HepG2 (cell line): Measurements from ENCODE around the gene PARN. TPM values are rescaled to one million over a fixed set of nuclear protein-coding genes. Genes with fewer than 3 reads are reported as not detected.

ENCODE experiments used
- ATF1 ChIP-seq: IDR thresholded peaks from 2 replicates; pipeline ENCODE4 v1.6.1; 2016; ENCODE audit warnings: mild to moderate bottlenecking, control low read depth
- ATF6 ChIP-seq: sonication (generic); formaldehyde crosslinking; conservative IDR thresholded peaks from 2 replicates; pipeline ENCODE4 v1.4.0; 2020; ENCODE audit warnings: missing genetic modification reagents
- BCL6 ChIP-seq: IDR thresholded peaks from 2 replicates; pipeline ENCODE4 v1.6.1; 2016; ENCODE audit warnings: missing genetic modification reagents, missing compliant biosample characterization
- BRCA1 ChIP-seq: sonication (generic); formaldehyde crosslinking; IDR thresholded peaks from 2 replicates; pipeline ENCODE4 v1.4.0; 2020; ENCODE audit warnings: missing genetic modification reagents
- CHD2 ChIP-seq: IDR thresholded peaks from 2 replicates; pipeline ENCODE4 v1.6.1; 2011; ENCODE audit warnings: low read depth, low read length, improper control_type of control experiment
- CREBL2 ChIP-seq: sonication (generic); formaldehyde crosslinking; IDR thresholded peaks from 2 replicates; pipeline ENCODE4 v1.8.1; 2023; ENCODE audit warnings: missing genetic modification reagents, mild to moderate bottlenecking, borderline replicate concordance
- MLXIP ChIP-seq: sonication (generic); formaldehyde crosslinking; IDR thresholded peaks from 2 replicates; pipeline ENCODE4 v1.9.0; 2021; ENCODE audit warnings: missing genetic modification reagents, borderline replicate concordance
- RELA ChIP-seq: sonication (generic); formaldehyde crosslinking; IDR thresholded peaks from 2 replicates; pipeline ENCODE4 v1.4.0; 2020; ENCODE audit warnings: missing genetic modification reagents
- TGIF2 ChIP-seq: IDR thresholded peaks from 2 replicates; pipeline ENCODE4 v1.6.1; 2016; ENCODE audit warnings: control low read depth, missing compliant biosample characterization
- THAP7 ChIP-seq: sonication (generic); formaldehyde crosslinking; IDR thresholded peaks from 2 replicates; pipeline ENCODE4 v1.8.1; 2023; ENCODE audit warnings: mild to moderate bottlenecking, missing genetic modification reagents
- ZBTB4 ChIP-seq: sonication (generic); formaldehyde crosslinking; IDR thresholded peaks from 2 replicates; pipeline ENCODE4 v1.4.0; 2020; ENCODE audit warnings: missing genetic modification reagents, mild to moderate bottlenecking, borderline replicate concordance
- ZIK1 ChIP-seq: sonication (generic); formaldehyde crosslinking; IDR thresholded peaks from 2 replicates; pipeline ENCODE4 v1.5.0; 2020; ENCODE audit warnings: mild to moderate bottlenecking, low read depth, missing genetic modification reagents, borderline replicate concordance
- ZMYM4 ChIP-seq: sonication (generic); formaldehyde crosslinking; IDR thresholded peaks from 2 replicates; pipeline ENCODE4 v1.8.1; 2023; ENCODE audit warnings: mild to moderate bottlenecking, missing genetic modification reagents
- ZNF234 ChIP-seq: sonication (generic); formaldehyde crosslinking; conservative IDR thresholded peaks from 2 replicates; pipeline ENCODE4 v1.5.1; 2020; ENCODE audit warnings: mild to moderate bottlenecking, missing genetic modification reagents
- ZNF256 ChIP-seq: sonication (generic); formaldehyde crosslinking; conservative IDR thresholded peaks from 2 replicates; pipeline ENCODE4 v1.4.0; 2020; ENCODE audit warnings: missing genetic modification reagents
- ZNF333 ChIP-seq: sonication (generic); formaldehyde crosslinking; IDR thresholded peaks from 2 replicates; pipeline ENCODE4 v1.4.0; 2020; ENCODE audit warnings: mild to moderate bottlenecking, missing genetic modification reagents, borderline replicate concordance
- ZNF33B ChIP-seq: sonication (generic); formaldehyde crosslinking; IDR thresholded peaks from 2 replicates; pipeline ENCODE4 v1.5.1; 2020; ENCODE audit warnings: mild to moderate bottlenecking, missing genetic modification reagents
- ZNF468 ChIP-seq: sonication (generic); formaldehyde crosslinking; IDR thresholded peaks from 2 replicates; pipeline ENCODE4 v1.8.0; 2022; ENCODE audit warnings: mild to moderate bottlenecking, moderate library complexity, missing genetic modification reagents
- ZNF567 ChIP-seq: sonication (generic); formaldehyde crosslinking; IDR thresholded peaks from 2 replicates; pipeline ENCODE4 v1.8.1; 2023; ENCODE audit warnings: mild to moderate bottlenecking, missing genetic modification reagents, borderline replicate concordance
- ZNF678 ChIP-seq: sonication (generic); formaldehyde crosslinking; IDR thresholded peaks from 2 replicates; pipeline ENCODE4 v1.4.0; 2020; ENCODE audit warnings: mild to moderate bottlenecking, missing genetic modification reagents
- ZSCAN12 ChIP-seq: sonication (generic); formaldehyde crosslinking; IDR thresholded peaks from 2 replicates; pipeline ENCODE4 v1.9.0; 2021; ENCODE audit warnings: mild to moderate bottlenecking, missing genetic modification reagents
- polyA plus RNA-seq, 8 experiments: library from polyadenylated mRNA; depleted of rRNA in 3 of 8; stranded (reverse) in 7 of 8; unstranded in 1 of 8; fragments of >200 nt; fragmentation: Illumina TruSeq in 4 of 8; extraction: Trizol in 4 of 8; gene quantifications; 2 replicates each; pipeline versions ENCODE4 v1.2.1 to v1.2.3, GENCODE V29; 2011 to 2016; ENCODE audit warnings: low read depth in 4 of 8, missing spikeins in 1 of 8, mixed read lengths in 1 of 8; ENCODE audit not compliant: insufficient read depth in 1 of 8
- total RNA-seq, 5 experiments: library from RNA; depleted of rRNA; stranded (reverse); fragments of >200 nt; fragmentation: Illumina TruSeq; extraction: Trizol; gene quantifications; 2 replicates each; pipeline ENCODE4 v1.2.3, GENCODE V29; 2016; ENCODE audit warnings: low read depth in 1 of 5

Gene PARN
- total and polyA plus RNA-seq, 2 of the 13 experiments (the other 11 are each of a cell fraction or from before 2014, with no cell fraction given) = 13.3 to 47.6 TPM

- TF ChIP-seq ZNF468 (CRISPR knock-in tag) (0 out of 2 replicates have a peak, but pooled peaks have one; percentile 24), ZSCAN12 (CRISPR knock-in tag) (no peak), ZNF567 (CRISPR knock-in tag) (0 out of 2 replicates have a peak, but pooled peaks have one; percentile 56), ZNF678 (no peak), MLXIP (CRISPR knock-in tag) (no peak), ZNF234 (CRISPR knock-in tag) (no peak), ATF1 (CRISPR knock-in tag) (no peak), THAP7 (CRISPR knock-in tag) (no peak), TGIF2 (CRISPR knock-in tag) (no peak), CREBL2 (CRISPR knock-in tag) (no peak), CHD2 (no peak), ATF6 (no peak), ZNF333 (CRISPR knock-in tag) (no peak), ZBTB4 (CRISPR knock-in tag) (0 out of 2 replicates have a peak, but pooled peaks have one; percentile 56), ZNF256 (CRISPR knock-in tag) (no peak), BCL6 (CRISPR knock-in tag) (no peak), ZMYM4 (CRISPR knock-in tag) (no peak), RELA (no peak), ZIK1 (CRISPR knock-in tag) (no peak), BRCA1 (no peak), ZNF33B (CRISPR knock-in tag) (no peak)
These were observed 118.3 kb downstream of the PARN start (continued) for GRCh38 chr16:14511800-14512135.
